NCI-H345 (cell line): ENCODE measurements around the gene SLC13A4.
A peak's percentile ranks its signal among the peaks of the same experiment; 100 is the strongest.
"Not testable (repeated sequence)": the region's sequence is repeated elsewhere in the genome, so short reads cannot be mapped to it uniquely, and the experiment has no call there.

Source experiments
- DNase-seq: peaks from one replicate; lab custom pipeline; 2025; lab: John Stamatoyannopoulos, UW

SLC13A4 gene

GRCh38 chr7:135692055-135692454 lies 35.9 kb downstream of the SLC13A4 start:
- no peak for DNase-seq

- no peak for DNase-seq
Measured at GRCh38 chr7:135690566-135690965, 37.4 kb downstream of the SLC13A4 start.

GRCh38 chr7:135687466-135687865 lies 40.5 kb downstream of the SLC13A4 start:
- no peak for DNase-seq

GRCh38 chr7:135685306-135686084 lies 42.5 kb downstream of the SLC13A4 start:
- no peak for DNase-seq

- no peak for DNase-seq
Measured at GRCh38 chr7:135684699-135685098, 43.3 kb downstream of the SLC13A4 start.

- DNase-seq: no peak
Measured at GRCh38 chr7:135684136-135684535, 43.9 kb downstream of the SLC13A4 start.

- no peak for DNase-seq
Measured at GRCh38 chr7:135683609-135684008, 44.4 kb downstream of the SLC13A4 start.

GRCh38 chr7:135682191-135682590 lies 45.8 kb downstream of the SLC13A4 start:
- no peak for DNase-seq

GRCh38 chr7:135681762-135682161 lies 46.2 kb downstream of the SLC13A4 start:
- DNase-seq: no peak

- no peak for DNase-seq
Measured at GRCh38 chr7:135678612-135679575, 49.1 kb downstream of the SLC13A4 start.

GRCh38 chr7:135673360-135673706 lies 54.7 kb downstream of the SLC13A4 start:
- no peak for DNase-seq

- DNase-seq: peak; percentile 60
Measured at GRCh38 chr7:135672560-135673359, 55.2 kb downstream of the SLC13A4 start.

GRCh38 chr7:135670179-135670578 lies 57.8 kb downstream of the SLC13A4 start:
- DNase-seq: no peak

- no peak for DNase-seq
Measured at GRCh38 chr7:135669774-135670173, 58.2 kb downstream of the SLC13A4 start.

GRCh38 chr7:135668852-135669395 lies 59.1 kb downstream of the SLC13A4 start:
- DNase-seq: not testable (repeated sequence)

GRCh38 chr7:135667626-135668025 lies 60.4 kb downstream of the SLC13A4 start:
- not testable (repeated sequence) for DNase-seq

- DNase-seq: no peak
Measured at GRCh38 chr7:135666846-135667245, 61.1 kb downstream of the SLC13A4 start.

GRCh38 chr7:135666156-135666555 lies 61.8 kb downstream of the SLC13A4 start:
- DNase-seq: no peak

- DNase-seq: no peak
Measured at GRCh38 chr7:135665042-135665441, 62.9 kb downstream of the SLC13A4 start.

- DNase-seq: no peak
Measured at GRCh38 chr7:135664046-135664589, 63.9 kb downstream of the SLC13A4 start.

GRCh38 chr7:135662373-135663114 lies 65.4 kb downstream of the SLC13A4 start, which contains the start of gene STMP1:
STMP1 (plus strand) TSS chr7:135662514.
- DNase-seq: peak; percentile 97
